Stimulated activated CD8-positive, alpha-beta memory T cell treated with anti-CD3 and anti-CD28 coated beads, Interleukin-7, amount 100 ng/mL, for 24 hours (primary cell): ENCODE data around the gene SIL1.
A peak's percentile ranks its signal among the peaks of the same experiment; 100 is the strongest.
"Not testable (repeated sequence)": the region's sequence is repeated elsewhere in the genome, so short reads cannot be mapped to it uniquely, and the experiment has no call there.

Experiments used
- DNase-seq: peaks from one replicate; pipeline ENCODE4 v3.0.0-alpha.2; 2020; ENCODE audit warnings: low read depth

SIL1 gene

GRCh38 chr5:139197710-139198669 is at the start of gene SIL1:
SIL1 (minus strand) TSS chr5:139198368; CDS start chr5:139127843, 70,525 bp downstream.
- peak; percentile 97 for DNase-seq

GRCh38 chr5:139246394-139246793 is 48.2 kb upstream of the SIL1 start:
- DNase-seq = peak; percentile 36

- DNase-seq = no peak
Measured at GRCh38 chr5:139245637-139246339, 47.6 kb upstream of the SIL1 start.

GRCh38 chr5:139243425-139243970 is 45.3 kb upstream of the SIL1 start:
- DNase-seq = no peak

- no peak for DNase-seq
Measured at GRCh38 chr5:139241139-139241538, 43.0 kb upstream of the SIL1 start.

DNA sequence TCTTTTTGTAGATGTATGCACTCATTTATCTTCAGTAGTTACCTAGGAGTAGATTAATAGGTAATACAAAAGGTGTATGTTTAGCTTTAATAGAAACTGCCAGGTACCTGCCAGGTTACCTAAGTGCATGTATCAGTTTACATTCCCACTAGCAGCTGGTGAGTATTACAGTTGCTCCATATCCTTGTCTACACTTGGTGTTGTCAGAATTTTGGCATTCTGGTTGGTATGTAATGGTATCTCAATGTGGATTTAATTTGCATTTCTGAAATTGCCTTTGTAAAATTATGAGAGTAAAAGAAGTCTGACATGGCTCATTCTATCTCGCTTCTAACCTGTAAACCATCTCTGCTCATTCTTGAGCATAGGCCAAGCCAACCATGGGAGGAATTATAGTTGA is 38.3 kb upstream of the SIL1 start:
- no peak for DNase-seq

- DNase-seq = no peak
Measured at GRCh38 chr5:139232147-139232724, 34.1 kb upstream of the SIL1 start.

GRCh38 chr5:139228201-139228803 is 30.1 kb upstream of the SIL1 start:
- no peak for DNase-seq

DNA sequence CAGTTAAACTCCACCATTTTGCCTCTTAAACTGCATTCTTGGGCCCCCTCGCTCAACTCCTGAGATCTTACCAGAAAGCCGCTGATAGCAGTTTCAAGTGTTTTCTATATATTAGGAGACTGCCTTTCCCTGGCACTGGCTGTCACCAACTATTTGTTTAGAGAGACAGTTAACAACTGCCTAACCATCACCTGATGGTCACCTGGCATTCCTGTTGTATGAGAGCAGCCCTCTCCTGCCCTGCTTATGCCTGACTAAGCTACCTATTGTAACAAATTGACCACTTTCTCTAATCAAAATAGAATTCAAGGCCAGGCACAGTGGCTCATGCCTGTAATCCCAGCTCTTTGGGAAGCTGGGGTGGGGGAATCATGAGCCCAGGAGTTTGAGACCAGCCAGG is 28.0 kb upstream of the SIL1 start:
- no peak for DNase-seq

GRCh38 chr5:139223481-139223880 is 25.3 kb upstream of the SIL1 start:
- DNase-seq = no peak

DNA sequence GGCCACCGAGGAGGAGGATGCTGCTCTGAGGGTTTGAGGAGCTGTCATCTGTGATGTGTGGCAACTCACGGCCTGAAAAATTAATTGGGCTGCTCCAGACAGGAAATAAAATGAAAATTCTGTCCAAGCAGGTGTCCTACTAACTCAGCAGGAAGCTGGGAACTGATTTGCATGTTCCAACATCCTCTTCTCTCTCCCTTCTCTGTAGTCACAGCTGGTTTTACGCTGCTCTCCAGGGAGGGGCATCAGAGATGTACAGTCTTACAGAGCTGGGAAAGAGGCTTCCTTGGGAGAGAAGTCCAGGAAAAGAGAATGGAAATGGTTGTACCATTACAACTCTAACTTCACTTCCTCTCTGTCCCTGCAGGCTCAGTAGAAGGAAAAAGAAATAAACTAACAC is 24.2 kb upstream of the SIL1 start:
- no peak for DNase-seq

DNA sequence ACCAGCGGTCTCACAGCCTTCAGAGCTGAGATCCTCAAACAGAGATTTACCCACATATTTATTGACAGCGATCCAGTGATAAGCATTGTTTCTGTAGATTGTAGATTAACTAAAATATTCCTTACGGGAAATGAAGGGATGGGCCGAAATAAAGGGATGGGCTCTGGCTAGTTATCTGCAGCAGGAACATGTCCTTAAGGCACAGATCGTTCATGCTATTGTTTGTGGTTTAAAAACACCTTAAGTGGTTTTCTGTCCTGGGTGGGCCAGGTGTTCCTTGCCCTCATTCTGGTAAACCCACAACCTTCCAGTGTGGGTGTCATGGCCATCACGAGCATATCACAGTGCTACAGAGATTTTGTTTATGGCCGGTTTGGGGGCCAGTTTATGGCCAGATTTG is 19.9 kb upstream of the SIL1 start:
- DNase-seq = not testable (repeated sequence)

- no peak for DNase-seq
Measured at GRCh38 chr5:139215107-139215975, 17.2 kb upstream of the SIL1 start.

- DNase-seq = no peak
Measured at GRCh38 chr5:139214646-139215045, 16.5 kb upstream of the SIL1 start.

DNA sequence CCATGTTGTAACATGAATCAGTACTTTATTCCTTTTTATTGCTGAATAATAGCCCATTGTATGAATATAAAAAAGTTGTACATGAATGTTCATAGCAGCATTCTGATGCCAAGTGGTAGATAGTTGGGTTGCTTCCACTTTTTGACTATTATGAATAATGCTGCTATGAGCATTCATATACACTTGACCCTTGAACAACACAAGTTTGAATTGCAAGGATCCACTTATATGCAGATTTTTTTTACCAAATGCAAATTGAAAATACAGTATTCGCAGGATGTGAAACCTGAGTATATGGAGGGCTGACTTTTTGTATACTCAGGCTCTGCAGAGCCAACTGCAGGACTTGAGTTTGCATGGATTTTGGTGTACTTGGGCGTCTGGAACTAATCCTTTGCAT is 14.7 kb upstream of the SIL1 start:
- no peak for DNase-seq

- no peak for DNase-seq
Measured at GRCh38 chr5:139212486-139212885, 14.3 kb upstream of the SIL1 start.

- no peak for DNase-seq
Measured at GRCh38 chr5:139210585-139210984, 12.4 kb upstream of the SIL1 start.

DNA sequence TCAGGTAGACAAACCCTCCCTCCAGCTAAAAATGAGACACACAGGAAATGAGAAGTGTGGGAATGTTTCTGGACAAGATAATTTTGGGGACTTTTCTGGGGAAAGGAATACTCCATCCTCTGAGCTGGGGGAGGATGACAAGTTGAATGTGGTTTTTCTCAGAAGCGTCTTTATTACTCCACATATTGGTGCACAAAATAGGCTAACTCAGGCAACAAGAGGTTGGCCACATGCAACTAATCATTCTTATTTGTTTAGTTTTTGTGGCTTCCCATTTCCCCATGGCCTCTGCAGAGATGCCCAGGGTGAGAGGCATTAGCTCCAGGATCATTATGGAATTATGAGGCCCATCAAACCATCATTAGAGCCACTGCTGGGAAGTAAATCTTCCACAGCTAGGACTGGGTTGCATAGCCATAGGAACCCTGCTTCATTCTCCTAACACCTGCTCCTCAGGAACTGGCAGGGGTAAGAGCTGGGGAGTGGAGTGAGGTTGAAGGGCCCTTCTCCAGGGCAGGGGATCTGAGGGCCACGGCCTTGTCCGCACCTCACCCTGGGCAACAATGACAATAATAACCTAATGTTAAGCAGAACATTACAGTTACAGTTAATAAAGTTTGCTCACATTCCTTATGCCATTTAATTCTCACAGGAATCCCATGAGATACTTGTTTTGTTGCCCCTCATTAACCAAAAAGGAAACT is 9.3 kb upstream of the SIL1 start:
- no peak for DNase-seq

GRCh38 chr5:139205586-139205985 is 7.4 kb upstream of the SIL1 start:
- DNase-seq = no peak

DNA sequence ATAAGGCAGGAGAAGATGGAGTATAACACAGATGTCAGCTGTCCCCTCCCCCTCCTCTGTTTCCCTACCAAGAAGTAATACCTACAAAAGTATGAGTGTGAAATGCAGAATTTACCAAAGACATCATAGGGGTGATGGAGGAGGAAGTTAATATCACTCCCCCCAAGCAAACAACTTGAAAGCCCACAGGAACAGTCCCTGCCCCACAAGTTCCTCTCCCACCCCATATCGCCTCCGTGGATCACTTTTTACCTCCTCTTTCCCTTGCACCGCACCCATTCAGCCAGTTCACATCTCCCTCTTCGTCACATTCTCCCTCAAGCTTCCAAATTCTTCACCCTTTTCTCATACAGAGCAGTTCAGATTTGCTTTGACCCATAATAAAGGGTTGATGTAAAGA is 7.0 kb upstream of the SIL1 start:
- DNase-seq = no peak

DNA sequence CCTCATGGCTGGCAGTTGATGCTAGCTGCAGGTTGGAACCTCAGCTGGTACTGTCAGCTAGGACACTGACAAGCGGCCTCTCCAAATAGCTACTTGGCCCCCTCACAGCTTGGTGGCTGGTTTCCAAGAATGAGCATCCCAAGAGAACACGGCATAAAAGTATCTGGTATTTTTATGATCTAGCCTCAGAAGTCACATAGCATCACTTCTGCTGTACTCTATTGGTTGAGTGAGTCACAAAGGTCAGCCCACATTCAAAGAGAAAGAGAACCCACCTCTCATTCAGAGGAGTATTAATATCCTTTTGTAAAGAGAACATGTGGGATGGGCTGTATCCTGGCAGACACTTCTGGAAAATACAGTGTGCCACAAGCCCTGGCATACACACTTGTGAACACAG is 6.0 kb upstream of the SIL1 start:
- no peak for DNase-seq
